GM19468 (cell line): Measurements from ENCODE around the gene MMEL1.
"Not testable (repeated sequence)": the region's sequence is repeated elsewhere in the genome, so short reads cannot be mapped to it uniquely, and the experiment has no call there.

Source experiments
- ATAC-seq: cut with Tn5 transposase; IDR thresholded peaks from one replicate; pipeline ENCODE4 v1.9.1; 2021; ENCODE audit warnings: mild to moderate bottlenecking, moderate library complexity, moderate number of reproducible peaks; ENCODE audit not compliant: unreplicated experiment; ENCODE audit errors: extremely low read depth

MMEL1 gene

DNA sequence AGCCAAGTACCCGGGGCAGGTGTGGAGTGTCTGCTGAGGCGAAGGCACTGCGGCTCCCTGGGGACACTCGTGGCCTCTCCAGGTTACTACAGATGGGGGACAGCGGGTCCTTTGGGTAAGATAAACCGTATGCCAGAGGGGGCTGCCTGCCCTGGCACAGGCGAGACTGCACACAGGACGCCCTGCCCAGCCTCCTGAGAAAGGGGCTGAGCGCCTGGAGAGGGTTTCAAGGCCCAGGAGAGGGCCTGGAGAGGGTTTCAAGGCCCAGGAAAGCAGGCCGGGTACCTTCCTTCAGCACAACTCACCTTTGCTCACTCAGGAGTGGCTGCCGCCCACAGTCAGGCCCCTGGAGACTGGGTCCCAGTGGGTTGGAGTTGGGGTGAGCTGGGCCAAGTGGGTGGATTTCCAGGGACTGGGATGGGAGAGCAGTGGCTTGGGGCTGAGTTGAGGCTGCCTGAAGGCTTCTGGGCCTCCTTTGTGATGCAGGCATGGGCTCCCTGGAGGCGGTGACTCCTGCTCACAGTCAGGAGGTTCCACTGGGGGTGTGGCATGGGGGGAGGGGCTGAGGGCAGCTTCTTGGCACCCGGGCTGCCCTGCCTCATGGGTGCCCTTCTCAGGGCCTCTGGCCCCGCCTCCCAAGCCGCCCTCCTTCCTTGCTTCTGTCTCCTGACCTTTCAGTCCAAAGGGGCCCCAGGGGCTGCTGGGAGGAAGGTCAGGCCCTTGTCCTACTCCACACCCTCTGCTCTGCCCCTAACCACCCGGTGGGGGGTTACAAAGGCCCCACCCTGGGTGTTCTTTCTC lies at the start of gene MMEL1:
Gene MMEL1, minus strand, starts transcription at position 456 of the 801 bp plus-strand sequence. CDS start 3,532 bp downstream, outside the sequence.
- ATAC-seq, result no peak

DNA sequence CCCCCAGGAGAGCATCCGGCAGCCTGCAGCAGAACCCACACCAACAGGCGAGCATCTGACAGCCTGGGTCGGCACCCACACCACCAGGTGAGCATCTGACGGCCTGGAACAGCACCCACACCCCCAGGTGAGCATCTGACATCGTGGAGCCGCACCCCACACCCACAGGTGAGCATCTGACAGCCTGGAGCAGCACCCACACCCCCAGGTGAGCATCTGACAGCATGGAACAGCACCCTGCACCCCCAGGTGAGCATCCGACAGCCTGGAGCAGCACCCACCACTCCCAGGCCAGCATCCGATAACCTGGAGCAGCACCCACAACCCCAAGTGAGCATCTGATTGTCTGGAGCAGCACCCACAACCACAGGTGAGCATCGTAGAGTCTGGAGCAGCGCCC lies 43.9 kb upstream of the MMEL1 start:
- ATAC-seq, result not testable (repeated sequence)

DNA sequence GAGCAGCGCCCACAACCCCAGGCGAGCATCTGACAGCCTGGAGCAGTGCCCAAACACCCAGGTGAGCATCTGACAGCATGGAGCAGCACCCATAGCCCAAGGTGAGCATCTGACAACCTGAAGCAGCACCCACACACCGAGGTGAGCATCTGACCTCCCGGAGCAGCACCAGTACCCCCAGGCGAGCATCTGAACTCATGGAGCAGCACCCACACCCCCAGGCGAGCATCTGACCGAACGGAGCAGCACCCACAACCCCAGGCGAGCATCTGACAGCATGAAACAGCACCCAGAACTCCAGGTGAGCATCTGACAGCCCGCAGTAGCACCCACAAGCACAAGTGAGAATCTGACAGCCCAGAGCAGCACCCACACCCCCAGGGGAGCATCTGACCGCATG lies 38.8 kb upstream of the MMEL1 start:
- ATAC-seq, result not testable (repeated sequence)

DNA sequence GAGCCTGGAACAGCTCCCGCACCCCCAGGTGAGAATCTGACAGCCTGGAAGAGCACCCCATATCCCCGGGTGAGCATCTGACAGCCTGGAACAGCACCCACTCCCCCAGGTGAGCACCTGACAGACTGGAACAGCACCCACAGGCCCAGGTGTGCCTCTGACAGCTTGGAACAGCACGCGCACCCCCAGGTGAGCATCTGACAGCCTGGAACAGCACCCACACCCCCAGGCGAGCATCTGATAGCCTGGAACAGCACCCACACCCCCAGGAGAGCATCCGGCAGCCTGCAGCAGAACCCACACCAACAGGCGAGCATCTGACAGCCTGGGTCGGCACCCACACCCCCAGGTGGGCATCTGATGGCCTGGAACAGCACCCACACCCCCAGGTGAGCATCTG lies 27.0 kb upstream of the MMEL1 start:
- ATAC-seq, result not testable (repeated sequence)

GRCh38 chr1:2657909-2658308 lies 25.1 kb upstream of the MMEL1 start:
- not testable (repeated sequence) for ATAC-seq

DNA sequence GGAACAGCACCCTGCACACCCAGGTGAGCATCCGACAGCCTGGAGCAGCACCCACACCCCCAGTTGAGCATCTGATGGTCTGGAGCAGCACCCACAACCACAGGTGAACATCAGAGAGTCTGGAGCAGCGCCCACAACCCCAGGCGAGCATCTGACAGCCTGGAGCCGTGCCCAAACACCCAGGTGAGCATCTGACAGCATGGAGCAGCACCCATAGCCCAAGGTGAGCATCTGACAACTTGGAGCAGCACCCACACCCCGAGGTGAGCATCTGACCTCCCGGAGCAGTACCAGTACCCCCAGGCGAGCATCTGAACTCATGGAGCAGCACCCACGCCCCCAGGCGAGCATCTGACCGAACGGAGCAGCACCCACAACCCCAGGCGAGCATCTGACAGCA lies 24.3 kb upstream of the MMEL1 start:
- ATAC-seq, result not testable (repeated sequence)

GRCh38 chr1:2655598-2656434 lies 23.0 kb upstream of the MMEL1 start:
- not testable (repeated sequence) for ATAC-seq

- ATAC-seq, result not testable (repeated sequence)
Observed at GRCh38 chr1:2654443-2654948, 21.7 kb upstream of the MMEL1 start.

- not testable (repeated sequence) for ATAC-seq
Observed at GRCh38 chr1:2653741-2654442, 21.1 kb upstream of the MMEL1 start.

DNA sequence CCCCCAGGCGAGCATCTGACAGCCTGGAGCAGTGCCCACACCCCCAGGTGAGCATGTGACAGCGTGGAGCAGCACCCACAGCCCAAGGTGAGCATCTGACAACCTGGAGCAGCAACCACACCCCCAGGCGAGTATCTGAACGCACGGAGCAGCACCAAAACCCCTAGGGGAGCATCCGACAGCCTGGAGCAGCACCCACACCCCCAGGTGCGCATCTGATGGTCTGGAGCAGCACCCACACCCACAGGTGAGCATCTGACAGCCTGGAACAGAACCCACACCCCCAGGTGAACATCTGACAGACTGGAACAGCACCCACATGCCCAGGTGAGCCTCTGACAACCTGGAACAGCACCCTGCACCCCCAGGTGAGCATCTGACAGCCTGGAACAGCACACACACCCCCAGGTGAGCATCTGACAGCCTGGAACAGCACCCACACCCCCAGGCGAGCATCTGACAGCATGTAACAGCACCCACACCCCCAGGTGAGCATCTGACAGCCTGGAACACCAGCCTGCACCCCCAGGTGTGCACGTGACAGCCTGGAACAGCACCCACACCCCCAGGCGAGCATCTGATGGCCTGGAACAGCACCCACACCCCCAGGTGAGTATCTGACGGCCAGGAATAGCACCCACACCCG lies 20.2 kb upstream of the MMEL1 start:
- not testable (repeated sequence) for ATAC-seq

DNA sequence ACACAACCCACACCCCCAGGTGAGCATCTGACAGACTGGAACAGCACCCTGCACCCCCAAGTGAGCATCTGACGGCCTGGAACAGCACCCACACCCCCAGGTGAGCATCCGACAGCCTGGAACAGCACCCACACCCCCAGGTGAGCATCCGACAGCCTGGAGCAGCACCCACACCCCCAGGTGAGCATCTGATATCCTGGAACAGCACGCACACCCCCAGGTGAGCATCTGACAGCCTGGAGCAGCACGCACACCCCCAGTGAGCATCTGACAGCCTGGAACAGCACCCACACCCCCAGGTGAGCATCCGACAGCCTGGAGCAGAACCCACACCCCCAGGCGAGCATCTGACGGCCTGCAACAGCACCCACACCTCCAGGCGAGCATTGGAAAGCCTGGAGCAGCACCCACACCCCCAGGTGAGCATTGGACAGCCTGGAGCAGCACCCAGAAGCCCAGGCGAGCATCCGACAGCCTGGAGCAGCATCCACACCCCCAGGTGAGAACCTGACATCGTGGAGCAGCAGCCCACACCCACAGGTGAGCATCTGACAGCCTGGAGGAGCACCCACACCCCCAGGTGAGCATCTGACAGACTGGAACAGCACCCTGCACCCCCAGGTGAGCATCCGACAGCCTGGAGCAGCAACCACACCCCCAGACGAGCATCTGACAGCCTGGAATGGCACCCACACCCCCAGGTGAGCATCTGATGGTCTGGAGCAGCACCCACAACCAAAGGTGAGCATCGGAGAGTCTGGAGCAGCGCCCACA lies 19.5 kb upstream of the MMEL1 start:
- ATAC-seq, result not testable (repeated sequence)

DNA sequence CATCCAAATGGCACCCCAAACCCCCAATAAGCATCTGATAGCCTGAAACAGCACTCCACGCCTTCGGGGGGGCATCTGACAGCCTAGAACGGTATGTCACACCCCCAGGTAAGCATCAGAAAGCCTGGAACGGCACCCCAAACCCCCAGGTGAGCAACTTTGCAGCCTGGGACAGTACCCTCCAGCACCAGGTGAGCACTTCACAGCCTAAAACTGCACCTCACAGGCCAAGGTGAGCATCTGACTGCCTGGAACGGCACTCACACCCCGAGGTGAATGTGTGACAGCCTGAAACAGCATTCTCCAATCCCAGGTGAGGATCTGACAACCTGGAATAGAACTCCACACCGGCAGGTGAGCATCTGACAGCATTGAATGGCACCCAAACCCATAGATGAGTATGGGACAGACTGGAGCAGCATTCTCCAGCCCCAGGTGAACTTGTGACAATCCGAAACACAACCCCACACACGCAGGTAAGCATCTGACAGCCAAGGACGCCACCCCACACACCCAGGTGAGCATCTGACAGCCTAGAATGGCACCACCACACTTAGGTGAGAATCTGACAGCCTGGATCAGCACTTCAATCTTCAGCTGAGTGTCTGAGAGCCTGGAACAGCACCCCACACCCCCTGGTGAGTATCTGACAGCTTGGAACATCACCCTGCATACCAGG lies 18.3 kb upstream of the MMEL1 start:
- no peak for ATAC-seq

- ATAC-seq, result no peak
Observed at GRCh38 chr1:2646837-2647236, 14.0 kb upstream of the MMEL1 start.

- ATAC-seq, result no peak
Observed at GRCh38 chr1:2645776-2646175, 13.0 kb upstream of the MMEL1 start.

DNA sequence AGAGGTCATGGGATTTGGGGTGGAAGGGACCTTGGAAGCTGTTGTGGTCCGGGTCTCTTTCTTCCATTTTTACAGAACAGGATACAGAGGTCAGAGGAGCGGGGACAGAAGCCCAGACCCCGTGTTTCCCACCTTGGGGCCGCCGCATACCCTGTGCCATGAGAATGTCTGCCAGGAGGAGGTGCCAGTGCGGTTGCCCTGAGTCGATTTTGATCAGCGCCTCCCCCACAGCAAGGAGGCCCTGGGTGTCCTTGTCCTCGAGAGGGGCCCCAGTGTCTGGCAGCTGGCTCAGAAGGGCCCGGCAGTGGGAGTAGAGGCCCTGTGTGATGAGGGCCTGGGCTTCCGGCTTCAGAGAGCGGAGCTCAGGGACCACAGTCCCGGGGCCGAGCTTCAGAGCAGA lies 12.3 kb upstream of the MMEL1 start:
- no peak for ATAC-seq

DNA sequence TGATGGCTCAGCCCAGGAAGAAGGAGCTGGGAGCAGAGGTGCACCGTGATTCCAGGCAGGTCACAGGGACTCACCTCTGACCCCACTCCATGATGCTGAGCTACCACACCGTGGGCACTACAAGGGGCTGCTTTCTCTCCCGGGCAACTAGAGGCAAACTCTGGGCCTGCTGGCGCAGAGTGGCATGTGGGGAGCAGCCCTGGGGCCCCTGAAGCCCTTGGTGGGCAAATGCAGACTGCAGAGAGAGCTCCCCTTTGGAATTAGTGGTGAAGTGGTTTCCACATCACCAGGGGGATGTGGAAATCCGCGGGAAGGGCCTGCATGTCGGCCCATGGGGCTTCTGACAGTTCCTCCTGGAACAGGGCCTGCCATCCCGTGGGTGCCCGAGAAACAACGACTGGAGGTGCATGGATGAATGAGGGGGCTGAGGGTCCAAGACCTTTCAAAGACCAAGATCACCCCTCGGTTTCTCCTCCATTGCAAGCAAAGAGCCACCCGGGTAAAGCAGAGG lies 11.8 kb upstream of the MMEL1 start:
- ATAC-seq, result no peak

DNA sequence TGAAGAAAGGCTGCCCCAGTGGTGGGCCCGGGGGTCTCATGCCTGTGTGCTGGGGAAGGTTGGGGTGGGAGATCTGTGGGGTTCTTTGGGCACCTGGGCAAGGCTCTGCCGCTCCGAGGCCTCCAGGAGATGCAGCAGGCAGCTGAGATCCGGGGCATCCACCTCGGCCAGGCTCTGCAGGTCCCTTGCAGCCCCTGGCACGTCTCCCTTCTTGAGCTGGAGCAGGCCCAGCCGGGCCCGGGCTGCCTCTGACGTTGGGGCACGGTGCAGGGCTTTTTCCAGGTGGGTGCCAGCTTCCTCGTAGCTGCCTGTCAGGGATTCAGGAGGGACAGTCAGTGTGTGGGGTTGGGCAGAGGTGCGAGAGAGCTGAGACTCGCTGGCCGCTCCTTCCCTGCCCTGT lies 11.4 kb upstream of the MMEL1 start:
- no peak for ATAC-seq

- ATAC-seq, result no peak
Observed at GRCh38 chr1:2643414-2644077, 10.7 kb upstream of the MMEL1 start.
